Measurements from ENCODE around the gene TMCO4.

GRCh38 chr1:19706136-19706535, 93.6 kb downstream of the TMCO4 start:
- TF ChIP-seq, protein P1, sequence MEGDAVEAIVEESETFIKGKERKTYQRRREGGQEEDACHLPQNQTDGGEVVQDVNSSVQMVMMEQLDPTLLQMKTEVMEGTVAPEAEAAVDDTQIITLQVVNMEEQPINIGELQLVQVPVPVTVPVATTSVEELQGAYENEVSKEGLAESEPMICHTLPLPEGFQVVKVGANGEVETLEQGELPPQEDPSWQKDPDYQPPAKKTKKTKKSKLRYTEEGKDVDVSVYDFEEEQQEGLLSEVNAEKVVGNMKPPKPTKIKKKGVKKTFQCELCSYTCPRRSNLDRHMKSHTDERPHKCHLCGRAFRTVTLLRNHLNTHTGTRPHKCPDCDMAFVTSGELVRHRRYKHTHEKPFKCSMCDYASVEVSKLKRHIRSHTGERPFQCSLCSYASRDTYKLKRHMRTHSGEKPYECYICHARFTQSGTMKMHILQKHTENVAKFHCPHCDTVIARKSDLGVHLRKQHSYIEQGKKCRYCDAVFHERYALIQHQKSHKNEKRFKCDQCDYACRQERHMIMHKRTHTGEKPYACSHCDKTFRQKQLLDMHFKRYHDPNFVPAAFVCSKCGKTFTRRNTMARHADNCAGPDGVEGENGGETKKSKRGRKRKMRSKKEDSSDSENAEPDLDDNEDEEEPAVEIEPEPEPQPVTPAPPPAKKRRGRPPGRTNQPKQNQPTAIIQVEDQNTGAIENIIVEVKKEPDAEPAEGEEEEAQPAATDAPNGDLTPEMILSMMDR (IDR thresholded peaks at IDR 0.05): no peak
- TF ChIP-seq POLR2A (IDR thresholded peaks at IDR 0.05): no peak
